Measurements from ENCODE around the gene SH3PXD2A. TPM values are rescaled to one million over a fixed set of nuclear protein-coding genes. Genes with fewer than 3 reads are reported as not detected.

Gene SH3PXD2A
- total and polyA plus RNA-seq, 9 of the 15 experiments (the other 6 are each of a cell fraction or from before 2014, with no cell fraction given), result 0.41 to 9.3 (median 2.5) TPM

DNA sequence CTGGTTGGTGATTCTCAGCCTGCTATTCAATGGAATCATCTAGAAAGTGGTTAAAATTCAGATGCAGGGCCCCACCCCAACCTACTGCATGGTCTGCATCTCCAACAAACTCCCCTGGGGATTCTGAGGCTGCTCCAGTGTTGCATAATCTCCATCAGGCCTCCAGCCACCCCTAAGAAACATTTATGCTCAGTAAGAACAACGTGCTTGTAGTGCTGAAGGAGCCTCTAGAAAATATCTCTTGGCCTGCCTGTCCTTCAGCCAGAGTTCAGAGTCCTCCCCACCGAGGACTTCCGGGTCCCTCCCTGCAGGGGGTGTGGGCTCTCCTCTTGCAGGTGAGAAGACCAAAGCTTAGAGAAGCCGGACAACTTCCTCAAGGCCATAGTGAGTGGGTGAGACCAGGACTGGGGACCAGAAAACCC lies 159.8 kb downstream of the SH3PXD2A start (continued):
- TF ChIP-seq SETDB1 (IDR thresholded peaks at IDR 0.05; ENCODE audit: low read length), result no peak
- no peak for TF ChIP-seq ZNF778 (CRISPR knock-in tag; IDR thresholded peaks at IDR 0.05)
- peak; percentile 57; the same call in 1 of the 2 replicates for TF ChIP-seq ELF1 (tag; IDR thresholded peaks at IDR 0.05)
- no peak for TF ChIP-seq NR2C2 (CRISPR knock-in tag; IDR thresholded peaks at IDR 0.05)
- TF ChIP-seq NR2C2 (tag; IDR thresholded peaks at IDR 0.05), result 0 out of 2 replicates have a peak, but pooled peaks have one; percentile 12

DNA sequence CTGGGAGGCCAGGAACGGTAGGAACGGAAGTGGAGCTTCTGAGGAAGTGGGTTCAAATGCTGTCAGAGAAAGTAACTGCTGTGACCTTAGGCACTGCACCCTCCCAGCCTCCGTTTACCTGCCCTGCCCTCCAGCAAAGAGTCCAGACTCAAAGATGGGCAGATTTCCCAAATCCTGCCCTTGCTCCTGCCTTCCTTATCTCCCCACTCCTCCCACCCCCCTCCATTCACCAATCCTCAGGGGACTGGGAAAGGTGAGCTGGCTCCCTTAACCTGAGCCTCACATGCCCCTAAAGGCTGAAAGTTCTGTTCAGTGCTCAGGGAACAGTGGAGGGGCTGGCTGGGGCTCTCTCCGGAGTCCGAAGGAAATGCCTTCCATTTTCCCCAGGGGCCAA lies 161.6 kb downstream of the SH3PXD2A start:
- H3K36me3 ChIP-seq (ENCODE audit: control insufficient read depth, insufficient read depth, low read length), result no peaks in the 10 kb centered on the region
- H3K4me3 ChIP-seq, result no peak overlapping the region
- 19% methylated on average over 3 of the region's 5 CpGs for WGBS (ENCODE audit: insufficient coverage, low coverage, missing lambda C conversion rate)
- H3K9me3 ChIP-seq (replicated peaks; ENCODE audit: control insufficient read depth, insufficient read depth, low read depth, low read length), result no peaks in the 10 kb centered on the region
- ChIA-PET CTCF (ENCODE audit: low intra/inter-chr PET ratio) (no interaction called here), POLR2A (no interaction called here)
- no TSS peak for BruUV-seq (replicated peaks)
- H3K9me1 ChIP-seq (ENCODE audit: control insufficient read depth, insufficient read depth, low read length), result no peaks in the 10 kb centered on the region
- FAIRE-seq (no peak), DNase-seq (ENCODE audit: extremely low read depth in 1 of 4, low spot score in 3 of 4) (no peak), ATAC-seq (no peak)
- intact Hi-C loops (cut with micrococcal nuclease), result no loop called here
- no peaks in the 10 kb centered on the region for H3K27me3 ChIP-seq (ENCODE audit: control insufficient read depth in 2 of 2, insufficient read depth in 2 of 2, low read length in 2 of 2)
- H3K4me2 ChIP-seq (ENCODE audit: insufficient read depth, low read length), result peak overlapping the region; percentile 45
- TF ChIP-seq SPI1 (IDR thresholded peaks at IDR 0.05; ENCODE audit: borderline replicate concordance, low read depth, low read length) (peak; percentile 14; the same call in 1 of the 2 replicates), ZNF175 (CRISPR knock-in tag; IDR thresholded peaks at IDR 0.05; ENCODE audit: low read depth) (no peak)
- H4K20me1 ChIP-seq (replicated peaks; ENCODE audit: control insufficient read depth, insufficient read depth, low read length), result no peaks in the 10 kb centered on the region
- H3K79me2 ChIP-seq (ENCODE audit: control insufficient read depth, insufficient read depth, low read length), result no peaks in the 10 kb centered on the region; the same call in 2 of the 3 replicates
- in situ Hi-C loops (cut with MboI), result no loop called here
- H2AFZ ChIP-seq (ENCODE audit: low read depth, low read length), result peak overlapping the region; percentile 20; the same call in 1 of the 2 replicates
- H3K27ac ChIP-seq (ENCODE audit: extremely low read depth, low read depth, low read length), result no peak overlapping the region
- peak overlapping the region in 1 of 2 experiments; percentile 78; a peak in 1 of 4 replicates for H3K9ac ChIP-seq (ENCODE audit: insufficient read depth in 1 of 2, low read depth in 2 of 2, low read length in 2 of 2)
- H3K4me1 ChIP-seq (replicated peaks in 1 of 2; ENCODE audit: control insufficient read depth in 2 of 2, insufficient read depth in 2 of 2, low read length in 2 of 2), result peaks cover 42 to 44% of the 10 kb centered on the region in 2 experiments

Data from K562 (cell line).